ENCODE data around the gene METTL9.
"Not testable (repeated sequence)": the region's sequence is repeated elsewhere in the genome, so short reads cannot be mapped to it uniquely, and the experiment has no call there.

METTL9 gene

GRCh38 chr16:21560462-21560861 lies 38.9 kb upstream of the METTL9 start:
- H3K27me3 ChIP-seq (ENCODE audit: low read depth, low read length) = no peaks in the 10 kb centered on the region
- no peaks in the 10 kb centered on the region for H3K9me3 ChIP-seq (ENCODE audit: control insufficient read depth in 1 of 2, low read length in 2 of 2)
- no peak overlapping the region for H3K27ac ChIP-seq (ENCODE audit: low read length)

GRCh38 chr16:21563676-21564075 lies 35.7 kb upstream of the METTL9 start:
- H3K36me3 ChIP-seq (ENCODE audit: control insufficient read depth in 1 of 2, insufficient read depth in 2 of 2, low read length in 2 of 2) = no peaks in the 10 kb centered on the region
- H3K27ac ChIP-seq (ENCODE audit: low read length) = no peak overlapping the region
- no peaks in the 10 kb centered on the region for H3K27me3 ChIP-seq (ENCODE audit: low read depth, low read length)
- no peak overlapping the region for H3K4me3 ChIP-seq (ENCODE audit: low read depth in 1 of 2, low read length in 2 of 2)
- H3K9me3 ChIP-seq (ENCODE audit: control insufficient read depth in 1 of 2, low read length in 2 of 2) = no peaks in the 10 kb centered on the region
- H3K4me1 ChIP-seq (ENCODE audit: control insufficient read depth in 1 of 2, insufficient read depth in 2 of 2, low read length in 2 of 2) = no peaks in the 10 kb centered on the region

More at GRCh38 chr16:21560462-21560861, 38.9 kb upstream of the METTL9 start:
- Histone ChIP-seq H3K4me3 (ENCODE audit: low read depth in 1 of 2, low read length in 2 of 2) (no peak overlapping the region), H3K4me1 (ENCODE audit: control insufficient read depth in 1 of 2, insufficient read depth in 2 of 2, low read length in 2 of 2) (no peaks in the 10 kb centered on the region), H3K36me3 (ENCODE audit: control insufficient read depth in 1 of 2, insufficient read depth in 2 of 2, low read length in 2 of 2) (no peaks in the 10 kb centered on the region)

DNA sequence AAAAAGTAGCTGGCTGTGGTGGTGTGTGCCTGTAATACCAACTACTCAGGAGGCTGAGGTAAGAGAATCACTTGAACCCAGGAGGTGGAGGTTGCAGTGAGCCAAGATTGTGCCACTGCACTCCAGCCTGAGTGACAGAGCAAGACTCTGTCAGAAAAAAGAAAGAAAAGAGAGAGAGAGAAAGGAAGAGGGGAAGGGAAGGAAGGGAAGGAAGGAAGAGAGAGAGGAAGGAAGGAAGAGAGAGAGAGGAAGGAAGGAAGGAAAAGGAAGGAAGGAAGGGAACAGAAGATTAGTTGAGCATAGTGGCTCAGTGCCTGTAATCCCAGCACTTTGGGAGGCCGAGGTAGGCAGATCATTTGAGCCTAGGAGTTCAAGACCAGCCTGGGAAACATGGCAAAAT lies 35.0 kb upstream of the METTL9 start:
- not testable (repeated sequence) for H3K9me3 ChIP-seq (ENCODE audit: control insufficient read depth in 1 of 2, low read length in 2 of 2); H3K4me3 ChIP-seq (ENCODE audit: low read depth in 1 of 2, low read length in 2 of 2); H3K27ac ChIP-seq (ENCODE audit: low read length); H3K27me3 ChIP-seq (ENCODE audit: low read depth, low read length); H3K36me3 ChIP-seq (ENCODE audit: control insufficient read depth in 1 of 2, insufficient read depth in 2 of 2, low read length in 2 of 2); H3K4me1 ChIP-seq (ENCODE audit: control insufficient read depth in 1 of 2, insufficient read depth in 2 of 2, low read length in 2 of 2)

DNA sequence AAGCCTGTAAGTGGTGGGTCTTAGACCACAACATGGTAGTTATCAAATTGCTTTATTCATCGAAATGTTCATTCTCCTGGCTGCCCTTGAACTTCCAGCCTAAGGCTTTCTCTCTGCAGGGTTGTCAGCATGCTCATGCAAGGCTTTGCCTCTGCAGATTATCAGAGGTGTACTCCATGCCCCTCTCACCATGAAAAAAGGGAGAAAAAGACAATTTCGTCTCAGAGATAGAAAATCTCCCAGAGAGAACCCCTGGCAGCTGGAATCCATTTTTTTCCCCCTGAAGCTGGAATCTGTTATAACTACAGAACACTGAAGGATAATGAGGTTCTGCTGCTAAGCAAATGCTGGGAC lies 33.9 kb upstream of the METTL9 start:
- Histone ChIP-seq H3K27ac (ENCODE audit: low read length) (no peak overlapping the region), H3K36me3 (ENCODE audit: control insufficient read depth in 1 of 2, insufficient read depth in 2 of 2, low read length in 2 of 2) (no peaks in the 10 kb centered on the region), H3K4me1 (ENCODE audit: control insufficient read depth in 1 of 2, insufficient read depth in 2 of 2, low read length in 2 of 2) (no peaks in the 10 kb centered on the region), H3K4me3 (ENCODE audit: low read depth in 1 of 2, low read length in 2 of 2) (no peak overlapping the region), H3K27me3 (ENCODE audit: low read depth, low read length) (no peaks in the 10 kb centered on the region), H3K9me3 (ENCODE audit: control insufficient read depth in 1 of 2, low read length in 2 of 2) (no peaks in the 10 kb centered on the region)

DNA sequence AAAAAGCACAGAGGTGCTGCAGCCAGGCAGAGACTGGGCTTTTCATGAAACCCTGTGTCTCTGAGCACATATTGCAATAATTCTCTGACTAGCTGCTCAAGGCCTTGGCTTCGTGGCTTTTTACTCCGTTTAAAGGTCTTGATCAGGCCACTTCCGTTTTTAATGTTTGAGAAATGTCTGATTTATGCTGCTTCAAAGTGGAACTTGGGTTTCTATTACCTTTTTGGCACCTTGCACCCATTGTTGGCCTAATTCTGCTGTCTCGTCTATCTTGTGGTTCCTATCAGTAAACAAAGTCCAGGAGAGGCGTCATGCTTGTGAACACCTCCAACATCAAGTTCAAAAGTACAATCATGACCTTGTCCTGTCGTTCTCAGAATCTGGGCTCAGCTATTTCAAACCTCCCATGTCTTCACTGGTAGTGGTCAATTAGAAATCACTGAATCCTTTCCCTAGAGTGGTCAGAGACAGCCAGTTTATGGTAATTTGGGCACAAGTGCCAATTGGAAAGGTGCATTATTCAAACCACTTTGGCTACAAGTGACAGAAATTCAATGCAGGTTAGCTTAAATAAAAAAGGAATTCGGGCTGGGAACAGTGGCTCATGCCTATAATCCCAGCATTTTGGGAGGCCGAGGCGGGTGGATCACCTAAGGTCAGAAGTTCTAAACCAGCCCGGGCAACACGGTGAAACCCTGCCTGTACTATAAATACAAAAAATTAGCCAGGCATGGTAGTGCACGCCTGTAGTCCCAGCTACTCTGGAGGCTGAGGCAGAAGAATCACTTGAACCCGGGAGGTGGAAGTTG lies 33.3 kb upstream of the METTL9 start:
- Histone ChIP-seq H3K27me3 (ENCODE audit: low read depth, low read length) (no peaks in the 10 kb centered on the region), H3K4me3 (ENCODE audit: low read depth in 1 of 2, low read length in 2 of 2) (no peak overlapping the region), H3K36me3 (ENCODE audit: control insufficient read depth in 1 of 2, insufficient read depth in 2 of 2, low read length in 2 of 2) (no peaks in the 10 kb centered on the region), H3K4me1 (ENCODE audit: control insufficient read depth in 1 of 2, insufficient read depth in 2 of 2, low read length in 2 of 2) (no peaks in the 10 kb centered on the region), H3K9me3 (ENCODE audit: control insufficient read depth in 1 of 2, low read length in 2 of 2) (no peaks in the 10 kb centered on the region), H3K27ac (ENCODE audit: low read length) (no peak overlapping the region)

- Histone ChIP-seq H3K27ac (ENCODE audit: low read length) (no peak overlapping the region), H3K36me3 (ENCODE audit: control insufficient read depth in 1 of 2, insufficient read depth in 2 of 2, low read length in 2 of 2) (no peaks in the 10 kb centered on the region), H3K9me3 (ENCODE audit: control insufficient read depth in 1 of 2, low read length in 2 of 2) (no peaks in the 10 kb centered on the region), H3K4me1 (ENCODE audit: control insufficient read depth in 1 of 2, insufficient read depth in 2 of 2, low read length in 2 of 2) (no peaks in the 10 kb centered on the region), H3K4me3 (ENCODE audit: low read depth in 1 of 2, low read length in 2 of 2) (no peak overlapping the region), H3K27me3 (ENCODE audit: low read depth, low read length) (no peaks in the 10 kb centered on the region)
These were observed 32.4 kb upstream of the METTL9 start for GRCh38 chr16:21566891-21567414.

DNA sequence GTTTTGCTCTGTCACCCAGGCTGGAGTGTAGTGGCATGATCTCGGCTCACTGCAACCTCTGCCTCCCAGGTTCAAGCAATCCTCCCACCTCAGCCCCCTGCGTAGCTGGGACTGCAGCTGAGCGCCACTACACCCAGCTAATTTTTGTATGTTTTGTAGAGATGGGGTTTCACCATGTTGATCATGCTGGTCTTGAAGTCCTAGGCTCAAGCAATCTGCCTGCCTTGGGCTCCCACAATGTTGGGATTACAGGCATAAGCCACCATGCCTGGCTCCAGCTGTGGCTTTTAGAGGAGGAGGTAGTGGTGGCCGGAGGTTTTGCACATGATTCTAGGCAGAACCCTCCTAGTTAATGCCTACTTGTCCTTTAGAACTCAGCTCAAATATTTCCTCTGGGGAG lies 31.9 kb upstream of the METTL9 start:
- H3K4me1 ChIP-seq (ENCODE audit: control insufficient read depth in 1 of 2, insufficient read depth in 2 of 2, low read length in 2 of 2); H3K36me3 ChIP-seq (ENCODE audit: control insufficient read depth in 1 of 2, insufficient read depth in 2 of 2, low read length in 2 of 2); H3K4me3 ChIP-seq (ENCODE audit: low read depth in 1 of 2, low read length in 2 of 2); H3K9me3 ChIP-seq (ENCODE audit: control insufficient read depth in 1 of 2, low read length in 2 of 2); H3K27me3 ChIP-seq (ENCODE audit: low read depth, low read length); H3K27ac ChIP-seq (ENCODE audit: low read length): not testable (repeated sequence)

GRCh38 chr16:21568502-21569189 lies 30.7 kb upstream of the METTL9 start:
- Histone ChIP-seq H3K9me3 (ENCODE audit: control insufficient read depth in 1 of 2, low read length in 2 of 2) (no peaks in the 10 kb centered on the region), H3K36me3 (ENCODE audit: control insufficient read depth in 1 of 2, insufficient read depth in 2 of 2, low read length in 2 of 2) (no peaks in the 10 kb centered on the region), H3K27ac (ENCODE audit: low read length) (no peak overlapping the region), H3K27me3 (ENCODE audit: low read depth, low read length) (no peaks in the 10 kb centered on the region), H3K4me1 (ENCODE audit: control insufficient read depth in 1 of 2, insufficient read depth in 2 of 2, low read length in 2 of 2) (no peaks in the 10 kb centered on the region), H3K4me3 (ENCODE audit: low read depth in 1 of 2, low read length in 2 of 2) (no peak overlapping the region)

DNA sequence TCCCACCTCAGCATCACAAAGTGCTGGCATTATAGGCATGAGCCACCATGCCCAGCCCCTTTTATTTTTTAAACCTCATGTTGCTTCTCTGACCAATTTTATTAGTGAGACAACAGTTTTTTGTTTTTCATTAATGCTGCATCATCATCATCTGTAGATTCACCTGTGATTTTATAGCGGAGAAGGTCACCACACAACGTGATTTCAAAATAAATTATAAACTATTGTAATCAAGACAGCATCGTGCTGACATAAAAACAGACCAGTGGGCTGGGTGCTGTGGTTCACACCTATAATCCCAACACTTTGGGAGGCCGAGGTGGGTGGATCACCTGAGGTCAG lies 28.7 kb upstream of the METTL9 start:
- Histone ChIP-seq H3K9me3 (ENCODE audit: control insufficient read depth in 1 of 2, low read length in 2 of 2) (no peaks in the 10 kb centered on the region), H3K4me1 (ENCODE audit: control insufficient read depth in 1 of 2, insufficient read depth in 2 of 2, low read length in 2 of 2) (no peaks in the 10 kb centered on the region), H3K36me3 (ENCODE audit: control insufficient read depth in 1 of 2, insufficient read depth in 2 of 2, low read length in 2 of 2) (no peaks in the 10 kb centered on the region), H3K27me3 (ENCODE audit: low read depth, low read length) (no peaks in the 10 kb centered on the region), H3K4me3 (ENCODE audit: low read depth in 1 of 2, low read length in 2 of 2) (no peak overlapping the region), H3K27ac (ENCODE audit: low read length) (no peak overlapping the region)

DNA sequence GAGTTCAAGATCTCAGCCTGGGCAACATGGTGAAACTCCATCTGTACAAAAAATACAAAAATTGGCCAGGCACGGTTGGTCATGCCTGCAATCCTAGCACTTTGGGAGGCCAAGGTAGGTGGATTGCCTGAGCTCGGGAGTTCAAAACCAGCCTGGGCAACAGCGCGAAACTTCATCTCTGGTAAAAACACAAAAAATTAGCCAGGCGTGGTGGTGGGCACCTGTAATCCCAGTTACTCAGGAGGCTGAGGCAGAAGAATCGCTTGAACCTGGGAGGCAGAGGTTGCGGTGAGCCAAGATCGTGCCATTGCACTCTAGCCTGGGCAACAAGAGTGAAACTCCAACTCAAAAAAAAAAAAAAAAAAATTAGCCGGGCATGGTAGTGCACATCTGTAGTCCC lies 25.9 kb upstream of the METTL9 start:
- H3K4me3 ChIP-seq (ENCODE audit: low read depth in 1 of 2, low read length in 2 of 2); H3K27me3 ChIP-seq (ENCODE audit: low read depth, low read length); H3K27ac ChIP-seq (ENCODE audit: low read length); H3K9me3 ChIP-seq (ENCODE audit: control insufficient read depth in 1 of 2, low read length in 2 of 2); H3K36me3 ChIP-seq (ENCODE audit: control insufficient read depth in 1 of 2, insufficient read depth in 2 of 2, low read length in 2 of 2); H3K4me1 ChIP-seq (ENCODE audit: control insufficient read depth in 1 of 2, insufficient read depth in 2 of 2, low read length in 2 of 2): not testable (repeated sequence)

- H3K27me3 ChIP-seq (ENCODE audit: low read depth, low read length) = no peaks in the 10 kb centered on the region
These were observed 25.0 kb upstream of the METTL9 start for GRCh38 chr16:21574372-21574771.

GRCh38 chr16:21576323-21576722 lies 23.1 kb upstream of the METTL9 start:
- H3K4me1 ChIP-seq (ENCODE audit: control insufficient read depth in 1 of 2, insufficient read depth in 2 of 2, low read length in 2 of 2); H3K27ac ChIP-seq (ENCODE audit: low read length); H3K36me3 ChIP-seq (ENCODE audit: control insufficient read depth in 1 of 2, insufficient read depth in 2 of 2, low read length in 2 of 2); H3K9me3 ChIP-seq (ENCODE audit: control insufficient read depth in 1 of 2, low read length in 2 of 2); H3K4me3 ChIP-seq (ENCODE audit: low read depth in 1 of 2, low read length in 2 of 2); H3K27me3 ChIP-seq (ENCODE audit: low read depth, low read length): not testable (repeated sequence)

More at GRCh38 chr16:21574372-21574771, 25.0 kb upstream of the METTL9 start:
- no peak overlapping the region for H3K4me3 ChIP-seq (ENCODE audit: low read depth in 1 of 2, low read length in 2 of 2)
- H3K9me3 ChIP-seq (ENCODE audit: control insufficient read depth in 1 of 2, low read length in 2 of 2) = no peaks in the 10 kb centered on the region
- no peaks in the 10 kb centered on the region for H3K4me1 ChIP-seq (ENCODE audit: control insufficient read depth in 1 of 2, insufficient read depth in 2 of 2, low read length in 2 of 2)
- no peaks in the 10 kb centered on the region for H3K36me3 ChIP-seq (ENCODE audit: control insufficient read depth in 1 of 2, insufficient read depth in 2 of 2, low read length in 2 of 2)
- H3K27ac ChIP-seq (ENCODE audit: low read length) = no peak overlapping the region

All from muscle layer of duodenum (tissue), 2 donors.